NCI-H1930 (cell line): ENCODE results near the gene CHPT1.
A peak's percentile ranks its signal among the peaks of the same experiment; 100 is the strongest.
"Not testable (repeated sequence)": the region's sequence is repeated elsewhere in the genome, so short reads cannot be mapped to it uniquely, and the experiment has no call there.

Experiments used
- DNase-seq, 2 experiments: peaks; one replicate each; lab custom pipeline; 2025; lab: John Stamatoyannopoulos, UW

Gene CHPT1

GRCh38 chr12:101697197-101697929 lies at the start of gene CHPT1:
Gene CHPT1 (plus strand): TSS chr12:101697640. CDS start chr12:101697862, 222 bp downstream.
- peak; percentile 46 to 55 for DNase-seq

- no peak for DNase-seq
Measured at GRCh38 chr12:101647711-101648110, 49.7 kb upstream of the CHPT1 start.

GRCh38 chr12:101648195-101648594 lies 49.2 kb upstream of the CHPT1 start:
- no peak for DNase-seq

- DNase-seq = no peak
Measured at GRCh38 chr12:101650346-101651117, 46.9 kb upstream of the CHPT1 start.

GRCh38 chr12:101653030-101653429 lies 44.4 kb upstream of the CHPT1 start:
- no peak for DNase-seq

GRCh38 chr12:101653503-101653902 lies 43.9 kb upstream of the CHPT1 start:
- DNase-seq = no peak

GRCh38 chr12:101654442-101654841 lies 43.0 kb upstream of the CHPT1 start:
- DNase-seq = no peak

GRCh38 chr12:101655393-101655792 lies 42.0 kb upstream of the CHPT1 start:
- DNase-seq = no peak

- DNase-seq = not testable (repeated sequence)
Measured at GRCh38 chr12:101660662-101661061, 36.8 kb upstream of the CHPT1 start.

- no peak for DNase-seq
Measured at GRCh38 chr12:101663298-101663697, 34.1 kb upstream of the CHPT1 start.

- DNase-seq = no peak
Measured at GRCh38 chr12:101664992-101665391, 32.4 kb upstream of the CHPT1 start.

- DNase-seq = no peak
Measured at GRCh38 chr12:101666052-101666728, 31.2 kb upstream of the CHPT1 start.

- no peak for DNase-seq
Measured at GRCh38 chr12:101667591-101667990, 29.8 kb upstream of the CHPT1 start.

- DNase-seq = no peak
Measured at GRCh38 chr12:101670007-101670671, 27.3 kb upstream of the CHPT1 start.

GRCh38 chr12:101671157-101671791 lies 26.2 kb upstream of the CHPT1 start:
- DNase-seq = no peak

GRCh38 chr12:101671833-101672232 lies 25.6 kb upstream of the CHPT1 start:
- no peak for DNase-seq

GRCh38 chr12:101675555-101675954 lies 21.9 kb upstream of the CHPT1 start:
- no peak for DNase-seq

GRCh38 chr12:101676497-101676896 lies 20.9 kb upstream of the CHPT1 start:
- not testable (repeated sequence) for DNase-seq

- DNase-seq = no peak
Measured at GRCh38 chr12:101678081-101678480, 19.4 kb upstream of the CHPT1 start.

GRCh38 chr12:101680240-101680639 lies 17.2 kb upstream of the CHPT1 start:
- DNase-seq = no peak

GRCh38 chr12:101680647-101681046 lies 16.8 kb upstream of the CHPT1 start:
- DNase-seq = no peak

GRCh38 chr12:101681627-101682026 lies 15.8 kb upstream of the CHPT1 start:
- not testable (repeated sequence) for DNase-seq
